GM12891 (cell line): ENCODE measurements around the gene CETN1.

Source experiments
- POLR2A ChIP-seq: IDR thresholded peaks from 2 replicates; pipeline ENCODE4 v1.6.1; 2011; ENCODE audit warnings: low read depth, low read length, control low read depth
- POLR2AphosphoS5 ChIP-seq: IDR thresholded peaks from 2 replicates; pipeline ENCODE4 v1.6.1; 2011; ENCODE audit warnings: low read depth, low read length, control low read depth

GRCh38 chr18:570697-571096 lies 9.5 kb upstream of the CETN1 start:
- TF ChIP-seq POLR2AphosphoS5 (no peak), POLR2A (no peak)
